HG03097 (cell line): ENCODE data around the gene STX4.
"Not testable (repeated sequence)": the region's sequence is repeated elsewhere in the genome, so short reads cannot be mapped to it uniquely, and the experiment has no call there.

Experiments
- ATAC-seq: cut with Tn5 transposase; IDR thresholded peaks from one replicate; pipeline ENCODE4 v1.9.1; 2021; ENCODE audit not compliant: unreplicated experiment, low FRiP score

Gene STX4

GRCh38 chr16:31013292-31013691 lies 20.1 kb upstream of the STX4 start:
- ATAC-seq = not testable (repeated sequence)

- no peak for ATAC-seq
These were observed 17.3 kb upstream of the STX4 start for GRCh38 chr16:31016018-31016417.

- not testable (repeated sequence) for ATAC-seq
These were observed 15.6 kb upstream of the STX4 start for GRCh38 chr16:31017756-31018155.

- ATAC-seq = no peak
These were observed 12.8 kb upstream of the STX4 start for GRCh38 chr16:31020536-31020935.

- no peak for ATAC-seq
These were observed 10.7 kb upstream of the STX4 start for GRCh38 chr16:31022544-31023251.

- no peak for ATAC-seq
These were observed 10.1 kb upstream of the STX4 start for GRCh38 chr16:31023252-31023602.

- ATAC-seq = no peak
These were observed 9.6 kb upstream of the STX4 start for GRCh38 chr16:31023627-31024226.

- ATAC-seq = no peak
These were observed 8.0 kb upstream of the STX4 start for GRCh38 chr16:31025339-31025738.

- no peak for ATAC-seq
These were observed 4.1 kb upstream of the STX4 start for GRCh38 chr16:31029272-31029671.

GRCh38 chr16:31031276-31031675 lies 2.1 kb upstream of the STX4 start:
- no peak for ATAC-seq

GRCh38 chr16:31033709-31034492 lies 543 bp downstream of the STX4 start:
- ATAC-seq = peak; percentile 46

- ATAC-seq = no peak
These were observed 3.3 kb downstream of the STX4 start for GRCh38 chr16:31036691-31037090.

- no peak for ATAC-seq
These were observed 5.6 kb downstream of the STX4 start for GRCh38 chr16:31038993-31039392.

GRCh38 chr16:31042866-31043265 lies 9.5 kb downstream of the STX4 start:
- ATAC-seq = no peak

GRCh38 chr16:31043352-31043751 lies 10.0 kb downstream of the STX4 start:
- ATAC-seq = no peak

- ATAC-seq = no peak
These were observed 10.6 kb downstream of the STX4 start for GRCh38 chr16:31043898-31044481.

GRCh38 chr16:31050280-31051030 lies 17.1 kb downstream of the STX4 start:
- ATAC-seq = no peak

- no peak for ATAC-seq
These were observed 18.8 kb downstream of the STX4 start for GRCh38 chr16:31052114-31052513.

GRCh38 chr16:31055613-31056012 lies 22.3 kb downstream of the STX4 start:
- ATAC-seq = no peak

- no peak for ATAC-seq
These were observed 27.9 kb downstream of the STX4 start for GRCh38 chr16:31061126-31061812.
